NCI-H187 (cell line): Measurements from ENCODE around the gene GASK1B.

Source experiments
- DNase-seq, 2 experiments: peaks; one replicate each; lab custom pipeline; 2025; lab: John Stamatoyannopoulos, UW

Gene GASK1B

DNA sequence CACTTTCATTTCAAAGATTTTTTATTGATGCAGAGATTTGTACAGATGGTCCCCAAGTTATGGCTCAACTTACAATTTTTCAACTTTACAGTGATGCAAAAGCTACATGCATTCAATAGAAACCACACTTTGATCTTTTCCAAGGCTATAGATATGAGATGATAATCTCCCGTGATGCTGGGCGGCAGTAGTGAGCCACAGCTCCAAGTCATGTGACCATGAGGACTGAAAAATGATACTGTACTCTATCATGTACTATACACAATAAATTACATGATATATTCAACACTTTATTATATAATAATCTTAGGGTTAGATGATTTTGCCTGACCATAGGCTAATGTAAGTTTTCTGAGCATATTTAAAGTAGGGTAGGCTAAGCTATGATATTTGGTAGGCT lies 14.0 kb upstream of the GASK1B start:
- no peak for DNase-seq

DNA sequence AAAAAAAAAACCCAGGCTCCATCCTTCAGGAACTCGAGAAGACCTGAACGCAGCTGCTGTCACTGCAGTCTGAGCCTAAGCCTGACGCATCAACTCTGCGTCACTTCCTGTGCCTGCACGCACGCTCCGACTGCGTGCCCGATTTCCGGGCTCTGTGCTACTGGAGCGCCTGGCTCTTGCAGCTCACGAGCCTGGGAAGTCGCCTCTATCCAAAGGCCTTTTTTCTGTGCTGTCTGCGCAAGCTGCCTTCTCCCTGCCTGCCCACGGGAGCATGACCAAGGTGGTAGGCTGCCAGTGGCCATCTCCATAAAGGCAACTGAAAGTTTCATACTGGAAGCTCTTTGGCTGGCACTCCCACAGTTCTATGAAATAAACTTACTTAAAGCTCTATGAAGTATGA lies 9.9 kb upstream of the GASK1B start:
- no peak for DNase-seq

DNA sequence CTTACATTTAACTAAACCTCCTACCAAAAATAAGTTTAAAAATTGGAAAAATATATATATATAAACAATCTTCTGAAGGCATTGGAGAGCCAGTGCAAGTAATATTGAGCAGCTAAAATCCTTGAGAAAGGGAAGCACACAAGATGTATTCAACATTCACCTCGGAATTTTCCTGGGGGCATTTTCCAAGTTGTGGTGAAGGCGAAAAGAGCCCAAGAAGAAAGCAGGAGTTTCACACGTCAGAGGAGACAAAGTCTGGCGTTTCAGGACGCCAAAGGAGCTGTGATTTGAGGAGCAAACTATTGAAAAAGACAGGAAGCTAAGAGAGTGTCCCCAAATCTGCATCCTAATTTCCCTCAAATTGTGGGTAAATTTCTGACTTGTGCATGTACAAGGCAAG lies 9.1 kb upstream of the GASK1B start:
- DNase-seq = no peak

DNA sequence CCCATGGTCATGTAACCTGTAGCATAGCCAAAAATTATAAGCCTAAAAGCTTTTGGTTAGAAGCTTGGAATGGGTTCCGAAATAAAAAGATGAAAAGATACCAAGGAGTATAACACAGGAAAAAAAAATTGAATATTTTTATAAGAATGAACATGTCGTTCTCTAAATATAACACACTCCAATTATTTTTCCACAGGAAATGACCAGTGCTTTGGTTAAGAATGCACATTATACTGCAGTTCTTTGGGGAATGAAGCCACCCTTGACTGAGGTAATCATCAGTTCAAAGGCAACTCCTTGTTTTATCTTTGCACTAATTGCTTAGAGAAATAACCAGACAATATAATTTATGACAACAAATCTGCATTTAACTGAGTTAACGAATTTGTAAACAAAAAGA lies 6.6 kb upstream of the GASK1B start:
- DNase-seq = no peak

DNA sequence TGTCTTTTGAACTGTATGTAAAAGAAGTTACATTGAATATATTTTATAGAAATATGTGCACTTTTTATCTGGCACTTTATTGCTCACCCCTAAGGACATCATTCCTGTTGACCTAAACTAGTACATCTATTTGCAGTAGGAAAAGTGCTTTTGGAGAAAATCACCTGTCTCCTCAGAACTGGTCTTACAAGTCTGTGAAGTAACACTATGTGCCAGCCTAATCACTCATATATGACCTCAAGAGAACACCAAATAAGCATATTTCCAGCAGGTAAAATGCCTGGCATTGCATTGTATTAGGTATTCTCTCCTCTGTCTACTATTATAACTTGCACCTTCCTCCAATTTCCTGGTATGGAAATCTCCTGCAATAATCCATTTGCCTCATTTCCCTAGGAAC lies 4.0 kb upstream of the GASK1B start:
- DNase-seq = no peak

DNA sequence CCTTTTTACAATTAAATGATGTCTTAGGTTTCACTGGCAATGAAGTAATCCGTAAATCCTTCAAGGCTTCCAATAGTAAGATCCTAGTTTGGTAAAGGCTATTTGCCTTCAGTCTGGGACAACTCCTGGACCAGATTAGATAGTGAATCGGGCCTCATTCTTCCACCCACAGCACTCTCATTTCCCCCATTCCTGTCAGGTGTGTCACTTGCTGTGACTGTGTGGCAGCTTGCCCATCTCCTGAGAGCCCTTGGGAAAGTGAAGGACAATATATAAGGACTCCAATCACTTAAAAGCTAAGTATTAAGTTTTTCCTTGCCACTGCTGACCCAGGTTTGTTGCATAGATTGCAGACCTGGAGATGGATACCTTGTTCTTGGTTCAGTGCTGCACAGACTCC lies 3.3 kb upstream of the GASK1B start:
- no peak for DNase-seq

DNA sequence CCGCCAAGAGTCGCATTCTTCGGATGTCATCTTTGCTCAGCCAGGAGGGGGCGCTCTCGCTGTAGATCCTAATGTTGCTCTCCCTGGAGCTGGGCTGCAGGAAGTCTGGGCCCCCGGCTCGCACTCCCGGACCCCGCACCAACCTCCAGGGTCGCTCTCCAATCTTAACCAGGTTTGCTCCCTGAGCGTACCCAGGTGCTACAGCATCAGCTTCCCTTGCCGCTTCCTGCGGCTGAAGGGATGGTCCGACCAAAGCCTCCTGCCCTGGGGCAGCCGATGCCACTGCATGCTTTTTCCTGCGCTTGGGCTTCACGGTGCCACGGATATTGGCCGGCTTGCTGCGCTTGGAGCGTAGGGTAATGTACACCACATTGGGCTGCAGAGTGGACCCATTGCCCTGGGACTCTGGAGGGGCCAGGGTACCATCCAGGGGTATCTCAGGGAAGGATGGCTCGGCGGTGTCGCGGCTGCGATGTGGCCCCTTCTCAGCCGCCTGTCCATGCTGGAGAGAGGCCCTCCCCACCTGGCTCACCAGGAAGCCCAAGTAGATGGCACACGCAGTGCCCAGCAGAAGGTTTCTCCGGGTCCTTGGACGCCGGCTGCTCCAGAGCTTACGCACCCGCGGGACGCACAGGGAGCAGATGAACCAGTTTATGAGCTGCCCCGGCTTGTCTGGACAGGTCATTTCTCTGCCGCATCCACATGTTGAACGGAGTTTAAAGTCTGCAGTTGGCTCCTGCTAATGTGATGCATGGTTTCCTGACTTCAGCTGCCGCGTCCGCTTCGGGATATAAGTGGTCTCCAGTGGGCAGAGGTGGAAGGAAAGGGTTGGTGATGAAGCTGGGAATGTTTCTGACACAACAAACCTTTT lies 1.9 kb downstream of the GASK1B start:
- no peak for DNase-seq

DNA sequence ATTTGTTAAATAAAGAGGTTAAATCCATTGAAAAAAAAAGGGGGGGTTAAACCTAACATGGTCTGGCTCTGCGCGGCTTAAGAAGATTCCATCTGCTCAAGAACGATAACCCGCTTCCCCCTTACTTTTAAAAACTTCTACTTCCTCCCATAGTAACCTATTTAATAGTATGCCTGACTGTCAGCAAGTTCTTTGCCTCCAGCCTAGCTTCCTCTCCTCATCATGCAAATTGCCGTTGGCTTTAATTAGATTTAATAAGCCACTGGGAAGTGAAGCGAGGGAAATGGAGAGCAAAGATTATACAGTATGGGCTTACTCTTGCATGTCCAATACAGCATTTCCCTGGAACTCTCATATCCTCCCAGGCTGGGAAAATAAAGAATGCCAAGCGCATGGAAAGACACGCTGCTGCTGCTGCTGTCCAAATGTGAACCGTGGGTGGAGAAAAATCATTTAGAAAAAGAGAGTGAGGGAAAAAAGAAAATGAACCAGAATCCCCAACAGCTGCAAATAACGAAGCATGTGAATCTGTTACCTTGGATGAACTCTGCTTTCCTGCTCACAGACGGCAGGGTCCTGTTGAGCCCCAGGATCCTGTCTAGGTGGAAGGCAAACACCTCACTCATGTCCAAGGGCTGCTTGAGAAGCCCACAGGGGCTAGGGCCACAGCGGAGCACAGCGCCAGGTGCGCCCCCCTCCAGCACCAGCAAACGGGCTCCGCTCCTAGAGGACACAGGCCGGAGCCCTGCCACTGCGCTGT lies 2.7 kb downstream of the GASK1B start:
- no peak for DNase-seq

DNA sequence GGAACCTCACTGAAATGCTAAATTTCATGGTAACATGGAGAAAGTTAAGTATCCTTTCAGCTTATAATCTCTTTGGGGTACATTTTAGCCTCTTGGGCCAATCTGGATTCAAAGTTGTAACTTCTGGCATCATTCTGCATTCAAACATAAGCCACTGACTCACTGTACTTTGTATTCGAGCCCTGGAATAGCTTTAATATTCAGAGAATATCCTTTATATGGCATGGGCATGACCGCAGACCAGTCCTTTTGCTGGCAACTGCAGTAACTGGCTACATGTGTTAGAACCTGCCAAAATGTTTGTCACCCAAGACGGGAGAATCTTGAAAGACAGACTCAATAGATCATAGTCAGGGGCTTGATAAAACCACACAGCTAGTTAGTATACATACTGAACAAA lies 3.3 kb downstream of the GASK1B start:
- no peak for DNase-seq

DNA sequence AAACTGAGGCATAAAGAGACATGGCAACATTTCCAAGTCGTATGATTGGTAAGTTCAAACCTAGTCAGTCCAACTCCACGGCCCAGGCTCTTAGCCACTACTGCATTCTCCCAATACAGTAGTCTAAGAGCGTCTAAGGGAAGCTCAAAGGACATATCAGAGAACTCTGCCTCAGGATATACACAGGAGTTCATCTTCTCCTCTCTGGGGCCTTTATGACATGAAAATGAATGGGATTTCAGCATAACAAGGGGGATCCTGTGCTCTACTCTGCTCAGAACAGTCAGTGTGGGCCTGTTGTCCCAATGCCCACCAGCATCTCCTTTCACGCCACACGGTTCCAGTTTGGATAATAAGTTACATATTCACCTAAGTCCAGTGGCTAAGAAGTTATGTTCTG lies 4.2 kb downstream of the GASK1B start:
- DNase-seq = no peak

DNA sequence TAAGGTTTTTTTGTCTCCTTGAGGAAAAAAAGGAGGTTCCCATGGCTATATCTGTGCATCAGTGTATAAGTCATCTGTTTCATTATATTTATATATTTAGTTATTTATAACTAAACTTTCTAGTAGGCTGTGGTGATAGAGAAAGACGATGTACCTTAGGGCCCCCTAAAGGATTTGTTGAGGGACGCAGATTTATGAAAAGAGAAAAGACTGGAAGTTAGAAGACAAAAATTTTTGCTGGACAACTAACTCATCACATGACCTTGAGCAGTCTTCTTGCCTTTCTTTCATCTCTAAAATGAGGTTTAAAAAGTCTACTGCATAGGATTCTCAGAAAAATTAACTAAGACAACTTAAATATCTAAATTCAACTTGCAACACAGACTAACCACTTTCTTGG lies 6.1 kb downstream of the GASK1B start:
- no peak for DNase-seq

DNA sequence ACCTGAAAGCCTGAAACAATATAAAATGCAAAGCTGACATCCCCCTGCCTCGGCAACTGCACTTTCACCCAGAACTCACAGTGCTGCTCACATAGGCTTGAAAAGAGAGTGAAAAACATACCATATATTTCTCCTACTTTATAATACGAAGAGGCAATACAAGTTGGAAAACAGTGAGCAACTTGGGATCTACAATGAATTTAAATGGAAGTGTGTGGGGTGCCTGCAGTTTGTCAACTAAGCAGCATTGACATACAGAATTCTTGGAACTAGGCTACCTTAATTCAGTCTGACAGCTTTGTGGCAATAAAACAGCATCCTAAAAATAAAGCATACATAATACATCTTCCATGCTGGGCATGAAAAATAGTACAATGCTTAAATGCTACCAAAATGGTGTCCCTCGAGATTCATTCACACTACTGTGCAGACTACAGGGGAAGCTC lies 8.0 kb downstream of the GASK1B start:
- no peak for DNase-seq

DNA sequence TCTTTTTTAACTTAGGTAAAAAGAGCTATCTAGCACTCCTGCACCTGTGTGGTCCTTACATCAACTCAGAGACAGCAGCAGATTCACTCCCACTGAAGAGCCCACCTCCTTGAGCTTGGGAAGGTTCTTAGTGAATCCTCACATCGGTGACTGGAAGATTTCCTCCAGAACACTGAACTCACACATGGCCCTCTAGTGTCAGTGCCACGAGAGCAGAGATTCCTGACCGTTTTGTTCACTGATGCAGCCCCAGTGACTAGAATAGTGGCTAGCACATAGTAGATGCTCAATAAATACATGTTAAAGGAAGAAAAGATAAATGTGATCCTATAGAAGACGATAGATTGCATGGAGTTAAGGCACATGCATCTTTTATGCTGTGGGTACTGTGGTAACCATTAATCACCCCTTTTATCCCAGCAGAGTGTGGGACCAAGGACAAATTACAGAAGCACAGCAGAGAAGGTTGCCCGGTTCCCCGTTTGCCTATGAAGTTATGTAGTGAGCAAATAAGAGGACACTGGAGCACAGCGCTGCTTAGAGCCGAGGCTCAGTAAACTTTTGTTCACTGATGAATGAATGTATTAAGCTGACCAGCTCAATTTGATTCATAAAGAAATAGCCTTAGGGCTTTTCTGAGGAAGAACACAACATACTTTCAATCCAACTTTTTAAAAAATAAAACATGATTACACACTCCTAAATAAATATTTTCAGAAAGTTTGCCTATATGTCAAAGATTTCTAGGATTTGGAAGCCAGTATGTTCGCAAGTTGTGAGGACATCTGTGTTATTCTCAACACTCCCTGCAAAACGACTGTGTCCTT lies 8.7 kb downstream of the GASK1B start:
- DNase-seq = no peak

DNA sequence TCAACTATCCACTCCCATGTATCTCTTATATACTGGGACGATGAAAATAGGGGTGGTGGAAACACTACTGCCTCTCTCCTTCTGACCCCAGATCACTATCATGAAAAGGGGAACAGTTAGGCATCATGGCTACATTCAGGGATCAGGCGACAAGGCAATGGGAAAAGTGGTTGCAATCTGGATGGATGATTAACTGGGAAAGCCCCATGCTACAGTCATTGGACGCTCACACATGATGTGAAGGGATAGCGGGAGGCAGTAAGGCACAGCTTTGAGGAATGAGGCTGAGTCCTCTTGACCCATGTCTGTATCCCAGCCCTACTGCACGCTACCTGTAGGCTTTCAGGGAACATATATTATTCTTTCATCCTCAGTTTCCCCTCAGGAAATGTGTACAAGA lies 10.2 kb downstream of the GASK1B start:
- no peak for DNase-seq

DNA sequence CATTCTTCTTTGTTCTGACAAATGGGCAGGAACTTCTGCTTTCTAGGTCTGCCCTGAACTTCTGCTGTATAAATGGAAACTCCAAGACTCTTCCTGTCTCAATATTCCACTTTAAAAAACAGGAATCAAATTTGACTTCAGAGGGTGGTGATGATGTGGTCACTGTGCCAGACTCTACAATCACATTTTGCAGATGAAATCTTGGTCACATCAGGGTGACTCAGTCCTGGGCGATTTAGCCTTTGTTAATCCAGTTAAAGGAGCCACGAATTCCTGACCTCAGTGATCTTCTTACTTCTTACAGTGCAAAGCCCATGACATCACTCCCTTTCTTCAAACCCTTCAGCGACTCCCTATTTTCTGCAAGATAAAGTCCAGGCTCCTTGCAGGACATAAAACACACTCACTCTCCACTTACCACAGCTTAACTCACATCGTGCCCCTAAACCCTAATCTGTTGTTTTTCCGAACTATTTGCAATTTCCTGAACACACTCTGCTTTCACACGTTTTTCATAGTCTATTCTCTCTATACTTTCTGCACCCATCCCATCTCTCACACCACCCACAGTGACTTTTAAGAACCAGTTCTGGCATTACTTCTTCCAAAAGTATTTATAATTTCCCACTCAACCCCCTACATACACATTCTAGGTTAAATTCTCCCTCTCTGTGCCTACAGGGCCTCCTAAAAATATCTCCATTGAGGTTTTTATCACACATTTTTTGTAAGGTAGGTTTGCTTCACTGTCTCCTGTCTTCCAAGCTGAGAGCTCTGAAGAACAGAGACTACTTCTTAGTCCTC lies 11.1 kb downstream of the GASK1B start:
- no peak for DNase-seq

DNA sequence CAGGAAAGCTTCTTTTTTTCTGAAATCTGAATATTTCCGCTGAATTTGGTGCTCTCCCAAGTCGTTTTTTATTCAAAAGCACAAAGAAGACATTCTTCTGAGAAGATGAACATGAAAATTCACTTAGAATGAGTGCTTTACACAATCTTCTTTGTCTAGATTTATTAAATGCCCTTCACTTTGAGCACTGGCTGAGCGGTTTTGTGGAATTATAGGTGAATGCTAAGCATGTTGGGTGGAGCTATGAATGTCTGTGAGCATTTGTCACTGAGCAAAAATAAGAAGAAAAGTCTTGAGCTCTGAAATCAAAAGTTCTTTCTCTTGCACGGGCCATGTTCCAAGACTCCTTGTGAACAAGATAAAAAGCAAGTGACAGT lies 13.1 kb downstream of the GASK1B start:
- DNase-seq = no peak

DNA sequence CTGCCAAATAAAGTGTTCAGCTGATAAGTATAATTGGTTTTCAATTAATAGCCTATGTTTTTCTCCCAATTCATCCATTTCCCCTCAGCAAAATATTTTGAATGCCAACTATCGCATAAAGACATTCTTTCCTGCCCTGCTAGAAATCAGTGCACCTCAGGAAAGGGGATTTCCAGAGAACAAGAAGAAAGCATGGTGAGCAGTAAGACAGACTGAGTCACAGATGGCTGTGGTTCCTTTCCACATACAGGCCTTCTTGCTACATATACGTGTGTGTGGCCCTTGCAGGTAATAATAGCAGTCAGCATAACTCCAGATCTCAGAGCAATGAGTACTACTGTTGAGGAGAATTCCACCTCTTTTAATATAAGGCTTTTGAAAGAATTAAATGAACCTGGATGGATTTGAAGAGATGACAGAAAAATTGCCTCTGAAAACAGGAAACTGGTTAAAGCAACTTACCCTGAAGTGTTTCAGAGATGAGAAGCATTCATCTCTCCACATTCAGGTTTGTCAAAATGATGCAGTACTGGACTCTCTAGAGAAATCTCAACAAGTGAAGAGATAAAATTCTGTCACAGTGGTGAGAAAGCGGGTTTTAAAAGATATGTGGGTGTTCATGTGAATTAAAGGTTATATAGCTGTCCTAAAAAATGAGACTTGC lies 13.6 kb downstream of the GASK1B start:
- no peak for DNase-seq

DNA sequence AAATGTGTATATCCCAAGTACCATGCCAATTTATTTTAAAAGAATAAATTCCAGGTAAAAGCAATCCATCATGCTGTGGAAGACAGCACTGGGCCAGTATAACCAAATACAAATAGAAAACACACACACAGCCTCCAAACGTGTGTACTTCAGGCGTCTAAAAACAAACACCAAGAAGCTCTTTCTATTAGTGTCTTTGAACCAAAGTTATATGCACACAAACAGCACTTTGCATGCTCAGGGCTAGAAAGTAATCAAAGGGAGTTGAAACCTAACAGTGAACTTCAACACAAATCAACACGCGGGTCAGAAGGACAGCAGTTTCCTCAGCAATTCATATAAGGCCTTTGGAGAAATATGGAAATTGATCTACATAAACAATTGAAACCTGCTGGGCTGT lies 15.4 kb downstream of the GASK1B start:
- no peak for DNase-seq

DNA sequence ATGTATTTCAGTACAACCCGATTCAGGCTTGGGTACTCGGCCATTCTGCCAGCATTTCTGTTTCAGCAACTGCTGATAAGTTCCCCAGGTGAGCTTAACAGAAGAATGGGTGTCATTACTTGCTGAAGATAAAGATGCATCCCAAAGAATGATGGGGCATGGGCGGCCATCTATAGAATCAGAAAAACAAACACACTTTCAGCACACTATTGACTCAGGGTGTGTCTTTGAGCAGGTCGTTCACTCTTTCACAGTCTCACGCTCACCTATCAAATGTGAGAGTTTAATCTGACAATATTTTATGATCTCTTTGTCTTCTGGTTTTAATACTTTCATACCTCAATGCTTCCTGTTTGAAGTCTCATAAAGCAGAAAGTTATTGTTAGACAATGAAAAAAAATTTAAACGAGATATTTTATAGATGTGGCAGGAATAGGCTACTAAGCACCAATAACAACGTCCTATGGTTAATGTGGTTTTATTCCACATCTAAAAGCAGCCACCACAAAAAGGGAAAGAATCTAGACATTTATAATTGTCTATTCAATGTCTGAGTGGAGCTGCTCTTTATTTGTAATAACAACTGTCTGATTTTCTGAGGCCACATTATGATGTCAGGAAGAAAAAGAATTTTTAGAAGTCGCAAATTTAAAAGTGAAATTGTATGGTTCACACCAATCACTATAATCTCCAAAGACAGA lies 17.0 kb downstream of the GASK1B start:
- DNase-seq = no peak

DNA sequence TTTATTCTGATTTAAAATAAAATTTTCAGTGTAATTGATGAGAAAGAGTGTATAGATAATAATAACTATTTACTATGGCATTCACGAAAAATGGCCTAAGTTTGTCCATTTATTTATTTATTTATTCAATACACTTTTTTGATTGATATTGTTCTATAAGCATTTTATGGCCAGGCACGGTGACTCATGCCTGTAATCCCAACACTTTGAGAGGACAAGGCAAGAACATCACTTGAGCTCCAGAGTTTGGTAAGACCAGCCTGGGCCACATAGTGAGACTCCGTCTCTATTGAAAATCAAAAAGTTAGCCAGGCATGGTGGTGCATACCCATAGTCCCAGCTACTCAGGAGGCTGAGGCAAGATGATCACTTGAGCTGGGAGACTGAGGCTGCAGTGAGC lies 25.7 kb downstream of the GASK1B start:
- DNase-seq = no peak

DNA sequence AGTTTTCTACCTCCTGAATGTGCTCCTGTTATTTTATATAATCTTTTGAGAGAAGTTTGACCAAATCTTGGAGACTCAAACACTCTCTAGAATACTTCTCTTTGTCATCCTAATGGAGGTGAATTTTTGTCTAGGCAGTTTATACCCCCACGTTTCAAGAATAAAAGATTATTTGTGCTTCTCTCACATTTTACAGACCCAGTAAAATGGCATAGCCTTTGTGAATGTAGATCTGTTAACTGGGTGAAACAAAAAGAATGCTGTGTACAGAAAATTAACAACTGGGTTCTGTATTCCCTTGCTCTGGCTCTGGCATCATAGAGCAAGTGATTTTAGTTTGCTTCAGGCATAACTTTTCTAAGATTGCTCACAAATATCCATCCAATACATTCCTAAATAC lies 26.1 kb downstream of the GASK1B start:
- DNase-seq = no peak
